ENCODE results near the gene LRRC8B. TPM values are rescaled to one million over a fixed set of nuclear protein-coding genes. Genes with fewer than 3 reads are reported as not detected.

The LRRC8B gene
- total and polyA plus RNA-seq, 9 of the 15 experiments (the other 6 are each of a cell fraction or from before 2014, with no cell fraction given) = 4.3 to 43.7 (median 14.4) TPM

DNA sequence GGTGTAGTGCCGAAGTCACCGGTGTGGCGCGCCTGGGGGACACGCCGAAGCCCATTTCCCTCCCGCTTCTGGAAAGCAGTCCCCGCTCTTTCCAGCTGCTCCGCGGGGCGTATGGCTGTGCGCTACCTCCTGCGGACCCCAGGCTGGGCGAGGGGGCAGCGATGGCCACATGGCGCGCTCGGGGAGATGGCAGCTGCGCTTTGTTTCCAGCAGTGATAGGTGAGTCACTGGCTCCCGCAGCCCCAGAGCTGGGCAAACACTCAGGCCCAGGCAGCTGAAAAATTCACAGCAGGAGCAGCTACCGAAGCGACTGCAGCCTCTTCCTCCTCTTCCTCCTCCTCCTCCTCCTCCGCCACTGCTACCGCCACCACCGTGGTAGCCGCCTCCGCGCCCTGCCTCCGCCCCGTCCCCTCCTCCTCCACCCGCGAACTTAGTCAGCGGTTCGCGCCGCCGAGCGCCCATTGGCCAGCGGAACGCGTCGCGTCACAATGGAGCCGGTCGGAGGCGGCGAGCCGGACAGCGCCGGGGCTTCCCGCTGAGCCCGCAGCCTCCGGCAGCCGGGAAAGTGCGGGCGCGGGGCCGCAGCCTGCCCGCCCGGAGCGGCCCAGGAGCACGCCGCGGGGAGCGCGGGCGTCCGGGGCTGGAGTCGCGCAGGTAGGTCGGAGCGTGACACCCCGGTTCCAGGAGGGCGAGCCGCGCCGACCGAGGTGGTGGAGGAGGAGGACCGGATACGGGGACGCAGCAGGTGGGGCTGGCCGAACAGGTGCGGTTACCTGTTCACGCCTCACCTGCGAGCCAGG, at the start of gene LRRC8B (continued):
- TF ChIP-seq POLR2AphosphoS5 (IDR thresholded peaks at IDR 0.05; ENCODE audit: control insufficient read depth, insufficient read depth, low read depth, low read length) (peak; percentile 83), STAT5B (CRISPR knock-in tag; IDR thresholded peaks at IDR 0.05) (no peak), SRSF1 (IDR thresholded peaks at IDR 0.05; ENCODE audit: low read depth, low read length) (no peak), BRCA1 (IDR thresholded peaks at IDR 0.05) (no peak), BRCA1 (CRISPR knock-in tag; IDR thresholded peaks at IDR 0.05) (no peak), NCOA2 (IDR thresholded peaks at IDR 0.05; ENCODE audit: partially characterized antibody in 2 of 2) (no peak), FOXA1 (IDR thresholded peaks at IDR 0.05; ENCODE audit: borderline replicate concordance) (no peak), CEBPB (tag; IDR thresholded peaks at IDR 0.05) (no peak), GABPB1 (CRISPR knock-in tag; IDR thresholded peaks at IDR 0.05) (peak; percentile 14; the same call in 1 of the 2 replicates), MXI1 (IDR thresholded peaks at IDR 0.05; ENCODE audit: low read depth, low read length) (no peak), RUNX1 (IDR thresholded peaks at IDR 0.05; ENCODE audit: low read depth) (no peak), DMBX1 (CRISPR knock-in tag; IDR thresholded peaks at IDR 0.05; ENCODE audit: borderline replicate concordance) (peak; percentile 82), ZNF780A (CRISPR knock-in tag; IDR thresholded peaks at IDR 0.05) (no peak), TGIF2 (CRISPR knock-in tag; IDR thresholded peaks at IDR 0.05) (0 out of 2 replicates have a peak, but pooled peaks have one; percentile 20), RBM39 (optimal IDR thresholded peaks at IDR 0.05; ENCODE audit: low read depth, low read length) (no peak), ZNF121 (CRISPR knock-in tag; conservative IDR thresholded peaks at IDR 0.05) (no peak; the same call in 1 of the 2 replicates), COPS2 (conservative IDR thresholded peaks at IDR 0.05) (no peak), SP1 (CRISPR knock-in tag; IDR thresholded peaks at IDR 0.05) (0 out of 2 replicates have a peak, but pooled peaks have one; percentile 44), POLR2AphosphoS2 (IDR thresholded peaks at IDR 0.05; ENCODE audit: low read length) (no peak; the same call in 1 of the 2 replicates), SRF (CRISPR knock-in tag; IDR thresholded peaks at IDR 0.05) (no peak)
- TF ChIP-seq, protein P1, sequence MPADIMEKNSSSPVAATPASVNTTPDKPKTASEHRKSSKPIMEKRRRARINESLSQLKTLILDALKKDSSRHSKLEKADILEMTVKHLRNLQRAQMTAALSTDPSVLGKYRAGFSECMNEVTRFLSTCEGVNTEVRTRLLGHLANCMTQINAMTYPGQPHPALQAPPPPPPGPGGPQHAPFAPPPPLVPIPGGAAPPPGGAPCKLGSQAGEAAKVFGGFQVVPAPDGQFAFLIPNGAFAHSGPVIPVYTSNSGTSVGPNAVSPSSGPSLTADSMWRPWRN (IDR thresholded peaks at IDR 0.05; ENCODE audit: low read depth) = no peak
- TF ChIP-seq, protein P2, sequence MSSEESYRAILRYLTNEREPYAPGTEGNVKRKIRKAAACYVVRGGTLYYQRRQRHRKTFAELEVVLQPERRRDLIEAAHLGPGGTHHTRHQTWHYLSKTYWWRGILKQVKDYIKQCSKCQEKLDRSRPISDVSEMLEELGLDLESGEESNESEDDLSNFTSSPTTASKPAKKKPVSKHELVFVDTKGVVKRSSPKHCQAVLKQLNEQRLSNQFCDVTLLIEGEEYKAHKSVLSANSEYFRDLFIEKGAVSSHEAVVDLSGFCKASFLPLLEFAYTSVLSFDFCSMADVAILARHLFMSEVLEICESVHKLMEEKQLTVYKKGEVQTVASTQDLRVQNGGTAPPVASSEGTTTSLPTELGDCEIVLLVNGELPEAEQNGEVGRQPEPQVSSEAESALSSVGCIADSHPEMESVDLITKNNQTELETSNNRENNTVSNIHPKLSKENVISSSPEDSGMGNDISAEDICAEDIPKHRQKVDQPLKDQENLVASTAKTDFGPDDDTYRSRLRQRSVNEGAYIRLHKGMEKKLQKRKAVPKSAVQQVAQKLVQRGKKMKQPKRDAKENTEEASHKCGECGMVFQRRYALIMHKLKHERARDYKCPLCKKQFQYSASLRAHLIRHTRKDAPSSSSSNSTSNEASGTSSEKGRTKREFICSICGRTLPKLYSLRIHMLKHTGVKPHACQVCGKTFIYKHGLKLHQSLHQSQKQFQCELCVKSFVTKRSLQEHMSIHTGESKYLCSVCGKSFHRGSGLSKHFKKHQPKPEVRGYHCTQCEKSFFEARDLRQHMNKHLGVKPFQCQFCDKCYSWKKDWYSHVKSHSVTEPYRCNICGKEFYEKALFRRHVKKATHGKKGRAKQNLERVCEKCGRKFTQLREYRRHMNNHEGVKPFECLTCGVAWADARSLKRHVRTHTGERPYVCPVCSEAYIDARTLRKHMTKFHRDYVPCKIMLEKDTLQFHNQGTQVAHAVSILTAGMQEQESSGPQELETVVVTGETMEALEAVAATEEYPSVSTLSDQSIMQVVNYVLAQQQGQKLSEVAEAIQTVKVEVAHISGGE (CRISPR knock-in tag; IDR thresholded peaks at IDR 0.05) = peak in 1 of 3 experiments; percentile 56; a peak in 2 of 6 replicates
- TF ChIP-seq, protein P3, sequence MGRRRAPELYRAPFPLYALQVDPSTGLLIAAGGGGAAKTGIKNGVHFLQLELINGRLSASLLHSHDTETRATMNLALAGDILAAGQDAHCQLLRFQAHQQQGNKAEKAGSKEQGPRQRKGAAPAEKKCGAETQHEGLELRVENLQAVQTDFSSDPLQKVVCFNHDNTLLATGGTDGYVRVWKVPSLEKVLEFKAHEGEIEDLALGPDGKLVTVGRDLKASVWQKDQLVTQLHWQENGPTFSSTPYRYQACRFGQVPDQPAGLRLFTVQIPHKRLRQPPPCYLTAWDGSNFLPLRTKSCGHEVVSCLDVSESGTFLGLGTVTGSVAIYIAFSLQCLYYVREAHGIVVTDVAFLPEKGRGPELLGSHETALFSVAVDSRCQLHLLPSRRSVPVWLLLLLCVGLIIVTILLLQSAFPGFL (CRISPR knock-in tag; IDR thresholded peaks at IDR 0.05) = no peak
